ENCODE measurements around the gene DOK4.

Gene DOK4

DNA sequence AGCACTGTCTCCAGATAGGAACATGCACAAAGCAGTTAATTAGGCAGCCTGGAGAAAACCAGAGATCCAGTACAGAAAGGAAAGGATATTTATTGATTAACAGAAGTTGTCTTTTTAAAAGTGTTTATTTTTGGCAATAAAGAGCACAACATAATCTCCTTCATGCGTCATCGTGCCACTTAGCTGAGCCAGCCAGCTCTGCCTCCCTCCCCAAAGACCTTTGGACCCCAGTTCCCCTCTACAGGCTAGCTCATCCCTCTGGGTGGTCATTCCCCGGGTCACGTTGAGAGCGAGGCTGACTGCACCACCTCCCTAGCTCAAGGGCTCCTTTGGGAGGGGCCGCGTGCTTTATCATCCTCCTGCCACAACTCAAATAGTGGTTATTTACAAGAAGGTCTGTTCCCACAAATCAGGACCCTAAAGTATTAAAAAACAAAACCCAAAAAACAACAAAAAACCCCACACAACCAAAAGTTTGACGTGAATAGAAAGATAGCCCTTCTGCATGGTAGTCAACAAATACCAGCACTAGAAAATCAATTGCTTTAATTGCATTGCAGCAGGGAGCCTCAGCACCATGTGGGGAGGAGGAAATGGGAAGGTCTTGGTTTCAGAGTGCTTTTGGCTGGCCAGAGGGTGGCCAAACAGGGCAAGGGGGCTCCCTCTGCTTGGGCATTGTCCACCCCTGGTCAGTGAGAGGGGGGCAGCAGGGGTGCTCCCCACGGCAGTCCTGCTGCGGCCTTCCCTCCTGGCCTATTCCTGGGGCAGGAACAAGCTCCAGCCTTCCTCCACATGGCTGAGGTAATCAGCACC, 14.2 kb downstream of the DOK4 start:
- H3K4me3 ChIP-seq (ENCODE audit: low read depth, low read length), result no peak overlapping the region
- TF ChIP-seq, protein P1, sequence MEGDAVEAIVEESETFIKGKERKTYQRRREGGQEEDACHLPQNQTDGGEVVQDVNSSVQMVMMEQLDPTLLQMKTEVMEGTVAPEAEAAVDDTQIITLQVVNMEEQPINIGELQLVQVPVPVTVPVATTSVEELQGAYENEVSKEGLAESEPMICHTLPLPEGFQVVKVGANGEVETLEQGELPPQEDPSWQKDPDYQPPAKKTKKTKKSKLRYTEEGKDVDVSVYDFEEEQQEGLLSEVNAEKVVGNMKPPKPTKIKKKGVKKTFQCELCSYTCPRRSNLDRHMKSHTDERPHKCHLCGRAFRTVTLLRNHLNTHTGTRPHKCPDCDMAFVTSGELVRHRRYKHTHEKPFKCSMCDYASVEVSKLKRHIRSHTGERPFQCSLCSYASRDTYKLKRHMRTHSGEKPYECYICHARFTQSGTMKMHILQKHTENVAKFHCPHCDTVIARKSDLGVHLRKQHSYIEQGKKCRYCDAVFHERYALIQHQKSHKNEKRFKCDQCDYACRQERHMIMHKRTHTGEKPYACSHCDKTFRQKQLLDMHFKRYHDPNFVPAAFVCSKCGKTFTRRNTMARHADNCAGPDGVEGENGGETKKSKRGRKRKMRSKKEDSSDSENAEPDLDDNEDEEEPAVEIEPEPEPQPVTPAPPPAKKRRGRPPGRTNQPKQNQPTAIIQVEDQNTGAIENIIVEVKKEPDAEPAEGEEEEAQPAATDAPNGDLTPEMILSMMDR (IDR thresholded peaks at IDR 0.05; ENCODE audit: low read depth, low read length), result no peak
- TF ChIP-seq MYC (IDR thresholded peaks at IDR 0.05; ENCODE audit: low read depth, low read length), result no peak
- no peak for TF ChIP-seq POLR2A (IDR thresholded peaks at IDR 0.05; ENCODE audit: extremely low read depth, insufficient read length)
- TF ChIP-seq, protein P2, sequence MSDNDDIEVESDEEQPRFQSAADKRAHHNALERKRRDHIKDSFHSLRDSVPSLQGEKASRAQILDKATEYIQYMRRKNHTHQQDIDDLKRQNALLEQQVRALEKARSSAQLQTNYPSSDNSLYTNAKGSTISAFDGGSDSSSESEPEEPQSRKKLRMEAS (IDR thresholded peaks at IDR 0.05; ENCODE audit: low read depth, low read length), result no peak
- DNase-seq (ENCODE audit: low read depth), result no peak

DNA sequence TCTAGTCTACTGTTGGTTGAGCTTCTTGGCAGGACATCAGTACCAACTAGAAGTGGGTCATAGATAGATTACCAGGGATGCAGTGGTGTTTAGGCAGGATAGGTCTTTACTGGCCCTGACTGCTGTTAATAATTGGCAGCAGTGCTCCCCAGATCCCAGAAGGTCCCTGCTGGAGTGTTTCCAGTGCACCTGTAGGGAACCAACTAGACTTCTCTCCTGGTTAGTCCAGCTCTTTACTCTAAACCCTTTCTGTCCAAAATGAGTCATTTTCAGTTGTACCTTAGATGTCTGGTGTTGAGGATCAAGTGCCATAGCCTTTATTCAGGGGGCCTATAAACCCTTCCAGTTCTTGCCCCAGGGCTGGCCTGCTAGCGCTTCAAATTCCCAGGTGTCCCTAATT, 15.1 kb downstream of the DOK4 start:
- DNase-seq (ENCODE audit: low read depth), result no peak
- no peak overlapping the region for H3K4me3 ChIP-seq (ENCODE audit: low read depth, low read length)
- no peak for TF ChIP-seq MYC (IDR thresholded peaks at IDR 0.05; ENCODE audit: low read depth, low read length)
- TF ChIP-seq, protein P2 (IDR thresholded peaks at IDR 0.05; ENCODE audit: low read depth, low read length), result no peak
- TF ChIP-seq POLR2A (IDR thresholded peaks at IDR 0.05; ENCODE audit: extremely low read depth, insufficient read length), result no peak
- TF ChIP-seq, protein P1 (IDR thresholded peaks at IDR 0.05; ENCODE audit: low read depth, low read length), result no peak

DNA sequence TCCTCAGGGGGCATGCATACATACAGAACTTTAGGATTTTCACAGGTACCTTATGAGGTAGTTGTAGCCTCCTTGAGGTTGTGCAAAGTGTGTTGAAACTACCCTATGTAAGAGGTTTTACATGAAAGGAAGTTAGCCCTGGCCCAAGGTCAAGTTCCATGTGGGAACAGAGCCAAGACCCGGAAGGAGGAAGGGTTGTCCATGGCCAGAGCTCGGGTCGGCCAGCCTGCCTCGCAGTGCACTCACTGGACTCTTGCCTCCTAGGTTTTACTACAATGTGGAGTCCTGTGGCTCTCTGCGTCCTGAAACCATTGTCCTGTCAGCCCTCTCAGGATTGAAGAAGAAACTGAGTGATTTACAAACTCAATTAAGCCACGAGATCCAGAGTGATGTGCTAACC, 15.6 kb downstream of the DOK4 start:
- DNase-seq (ENCODE audit: low read depth), result no peak
- H3K4me3 ChIP-seq (ENCODE audit: low read depth, low read length), result no peak overlapping the region
- TF ChIP-seq POLR2A (IDR thresholded peaks at IDR 0.05; ENCODE audit: extremely low read depth, insufficient read length) (no peak), MYC (IDR thresholded peaks at IDR 0.05; ENCODE audit: low read depth, low read length) (no peak)
- TF ChIP-seq, protein P2 (IDR thresholded peaks at IDR 0.05; ENCODE audit: low read depth, low read length), result no peak
- TF ChIP-seq, protein P1 (IDR thresholded peaks at IDR 0.05; ENCODE audit: low read depth, low read length), result no peak

DNA sequence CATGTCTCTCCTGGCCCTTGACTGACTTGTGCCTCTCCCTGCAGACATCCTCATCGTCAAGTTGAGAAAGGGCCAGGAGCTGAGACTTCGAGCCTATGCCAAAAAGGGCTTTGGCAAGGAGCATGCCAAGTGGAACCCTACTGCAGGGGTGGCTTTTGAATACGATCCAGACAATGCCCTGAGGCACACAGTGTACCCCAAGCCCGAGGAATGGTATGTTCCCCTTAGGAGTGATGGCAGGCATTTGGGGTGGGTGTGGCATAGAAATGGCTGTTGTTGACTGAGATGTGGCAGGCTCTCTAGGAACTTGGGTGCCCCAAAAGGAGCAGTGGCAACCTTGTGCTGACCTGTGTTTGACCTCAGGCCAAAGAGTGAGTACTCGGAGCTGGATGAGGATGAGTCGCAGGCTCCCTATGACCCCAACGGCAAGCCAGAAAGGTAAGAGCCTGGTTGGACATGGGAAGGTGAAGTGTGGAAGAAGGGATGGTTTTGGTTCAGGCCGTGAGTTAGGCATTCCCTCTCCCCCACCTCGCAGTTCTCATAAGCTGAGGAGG, 16.3 kb downstream of the DOK4 start:
- no peak for DNase-seq (ENCODE audit: low read depth)
- no peak overlapping the region for H3K4me3 ChIP-seq (ENCODE audit: low read depth, low read length)
- TF ChIP-seq POLR2A (IDR thresholded peaks at IDR 0.05; ENCODE audit: extremely low read depth, insufficient read length) (no peak), MYC (IDR thresholded peaks at IDR 0.05; ENCODE audit: low read depth, low read length) (no peak)
- TF ChIP-seq, protein P2 (IDR thresholded peaks at IDR 0.05; ENCODE audit: low read depth, low read length), result no peak
- TF ChIP-seq, protein P1 (IDR thresholded peaks at IDR 0.05; ENCODE audit: low read depth, low read length), result no peak

DNA sequence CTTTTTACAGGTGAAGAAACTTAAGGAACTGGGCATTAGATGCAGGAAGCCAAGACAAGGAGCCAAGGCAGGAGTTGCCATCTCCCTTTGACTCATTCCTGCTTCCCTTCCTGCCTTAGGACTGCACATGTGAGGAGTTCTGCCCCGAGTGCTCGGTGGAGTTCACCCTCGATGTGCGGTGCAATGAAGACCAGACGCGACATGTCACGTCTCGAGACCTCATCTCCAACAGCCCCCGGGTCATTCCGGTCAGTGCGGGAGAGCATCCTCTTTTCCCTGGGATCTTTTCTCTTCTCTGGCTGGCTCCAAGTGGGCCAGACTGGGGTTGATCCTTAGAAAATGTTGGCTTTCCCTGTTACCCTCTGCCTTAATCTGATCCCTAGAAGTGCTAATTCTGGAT, 17.2 kb downstream of the DOK4 start:
- TF ChIP-seq, protein P2 (IDR thresholded peaks at IDR 0.05; ENCODE audit: low read depth, low read length), result no peak
- TF ChIP-seq, protein P1 (IDR thresholded peaks at IDR 0.05; ENCODE audit: low read depth, low read length), result no peak
- no peak for TF ChIP-seq MYC (IDR thresholded peaks at IDR 0.05; ENCODE audit: low read depth, low read length)
- TF ChIP-seq POLR2A (IDR thresholded peaks at IDR 0.05; ENCODE audit: extremely low read depth, insufficient read length), result no peak
- H3K4me3 ChIP-seq (ENCODE audit: low read depth, low read length), result no peak overlapping the region
- no peak for DNase-seq (ENCODE audit: low read depth)

Measured in NB4 (cell line).